ENCODE measurements around the gene SEPTIN14.
"Not testable (repeated sequence)": the region's sequence is repeated elsewhere in the genome, so short reads cannot be mapped to it uniquely, and the experiment has no call there.

Gene SEPTIN14

GRCh38 chr7:55785444-55785843 lies 77.1 kb downstream of the SEPTIN14 start:
- not testable (repeated sequence) for DNase-seq (ENCODE audit: low read depth in 2 of 3, low spot score in 1 of 3)

DNA sequence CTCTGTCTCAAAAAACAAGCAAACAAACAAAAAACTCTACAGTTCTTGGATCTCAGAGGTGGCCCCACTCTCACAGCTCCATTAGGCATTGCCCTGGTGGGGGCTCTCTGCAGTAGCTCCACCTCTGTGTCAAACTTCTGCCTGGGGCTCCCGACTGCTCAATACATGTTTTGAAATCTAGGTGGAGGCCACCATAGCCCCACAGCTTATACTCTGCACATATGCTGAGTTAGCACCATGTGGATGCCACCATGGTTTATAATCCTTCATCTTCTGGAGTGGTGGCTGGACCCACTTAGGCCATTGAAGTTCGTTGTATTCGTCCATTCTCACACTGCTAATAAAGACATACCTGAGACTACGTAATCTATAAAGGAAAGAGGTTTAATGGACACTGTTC lies 78.4 kb downstream of the SEPTIN14 start:
- no peak for DNase-seq (ENCODE audit: low read depth in 2 of 3, low spot score in 1 of 3)

GRCh38 chr7:55778631-55779030 lies 83.9 kb downstream of the SEPTIN14 start:
- DNase-seq (ENCODE audit: low read depth in 2 of 3, low spot score in 1 of 3): no peak

- DNase-seq (ENCODE audit: low read depth in 2 of 3, low spot score in 1 of 3): no peak
Observed at GRCh38 chr7:55776196-55776595, 86.4 kb downstream of the SEPTIN14 start.

- no peak for DNase-seq (ENCODE audit: low read depth in 2 of 3, low spot score in 1 of 3)
Observed at GRCh38 chr7:55775051-55775420, 87.5 kb downstream of the SEPTIN14 start.

- DNase-seq (ENCODE audit: low read depth in 2 of 3, low spot score in 1 of 3): no peak
Observed at GRCh38 chr7:55774327-55775050, 88.1 kb downstream of the SEPTIN14 start.

DNA sequence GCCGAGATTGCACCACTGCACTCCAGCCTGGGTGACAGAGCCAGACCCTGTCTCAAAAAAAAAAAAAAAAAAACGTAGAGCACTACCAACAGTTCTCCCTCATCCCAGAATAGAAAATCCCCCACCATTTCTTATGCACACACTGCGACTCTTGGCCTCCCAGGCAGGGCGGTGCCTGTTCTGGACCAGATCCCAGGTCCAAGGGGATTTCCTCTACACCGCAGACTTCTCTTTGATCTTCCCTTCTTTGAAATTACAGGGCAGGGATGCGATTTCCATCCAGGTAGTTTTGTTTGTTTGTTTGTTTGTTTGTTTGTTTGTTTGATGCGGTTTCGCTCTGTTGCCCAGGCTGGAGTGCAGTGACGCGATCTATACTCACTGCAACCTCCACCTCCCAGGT lies 91.8 kb downstream of the SEPTIN14 start:
- DNase-seq (ENCODE audit: low read depth in 2 of 3, low spot score in 1 of 3): no peak

DNA sequence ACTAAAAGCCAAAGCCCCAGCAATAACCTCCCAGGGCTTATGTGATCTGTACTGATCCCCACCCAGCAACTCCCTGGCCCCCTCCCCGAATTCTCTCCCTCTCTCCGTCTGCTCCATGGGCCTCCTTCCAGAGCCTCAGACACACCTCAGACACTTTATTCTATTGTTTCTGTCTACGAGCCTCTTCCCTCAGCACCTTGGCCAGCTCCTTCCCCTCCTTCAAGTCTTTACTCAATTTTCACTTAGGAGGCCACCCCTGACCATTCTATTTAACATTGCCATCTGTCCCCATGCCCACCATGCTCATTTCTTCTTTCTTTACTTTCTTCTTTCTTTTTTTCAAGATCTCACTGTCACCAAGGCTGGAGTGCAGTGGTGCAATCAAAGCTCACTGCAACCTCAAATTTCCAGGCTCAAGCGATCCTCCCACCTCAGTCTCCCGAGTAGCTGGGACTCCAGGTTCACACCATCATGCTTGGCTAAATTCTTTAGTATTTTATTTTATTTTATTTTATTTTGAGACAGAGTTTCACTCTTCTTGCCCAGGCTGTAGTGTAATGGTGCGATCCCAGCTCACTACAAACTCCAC lies 109.2 kb downstream of the SEPTIN14 start:
- not testable (repeated sequence) for DNase-seq (ENCODE audit: low read depth in 2 of 3, low spot score in 1 of 3)

DNA sequence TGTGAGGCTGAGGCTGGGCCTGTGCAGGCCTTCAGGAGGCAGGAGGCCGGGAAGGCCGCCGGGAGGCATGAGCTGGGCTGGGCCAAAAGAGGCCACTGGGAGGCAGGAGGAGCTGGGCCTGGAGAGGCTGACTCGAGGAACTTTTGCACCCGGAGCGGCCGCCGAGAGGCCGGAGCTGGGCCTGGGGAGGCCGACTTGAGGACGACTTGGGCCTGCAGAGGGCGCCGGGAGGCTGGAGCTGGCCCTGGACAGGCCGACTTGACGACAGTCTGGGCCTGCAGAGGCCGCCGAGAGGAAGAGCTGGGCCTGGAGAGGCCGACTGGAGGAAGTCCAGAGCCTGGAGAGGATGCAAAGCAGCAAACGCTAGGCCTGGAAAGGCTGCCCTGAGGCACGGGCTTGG lies 117.8 kb downstream of the SEPTIN14 start:
- DNase-seq (ENCODE audit: low read depth in 2 of 3, low spot score in 1 of 3): not testable (repeated sequence)

All from stimulated activated CD4-positive, alpha-beta T cell treated with anti-CD3 and anti-CD28 coated beads, Interleukin-12 subunit alpha, Interleukin-12 subunit beta, amount 100 ng/mL, for 48 hours (primary cell).